HG03571 (cell line): ENCODE data around the gene LRSAM1.

Source experiments
- ATAC-seq: cut with Tn5 transposase; IDR thresholded peaks from one replicate; pipeline ENCODE4 v1.9.1; 2021; ENCODE audit not compliant: unreplicated experiment

The LRSAM1 gene

DNA sequence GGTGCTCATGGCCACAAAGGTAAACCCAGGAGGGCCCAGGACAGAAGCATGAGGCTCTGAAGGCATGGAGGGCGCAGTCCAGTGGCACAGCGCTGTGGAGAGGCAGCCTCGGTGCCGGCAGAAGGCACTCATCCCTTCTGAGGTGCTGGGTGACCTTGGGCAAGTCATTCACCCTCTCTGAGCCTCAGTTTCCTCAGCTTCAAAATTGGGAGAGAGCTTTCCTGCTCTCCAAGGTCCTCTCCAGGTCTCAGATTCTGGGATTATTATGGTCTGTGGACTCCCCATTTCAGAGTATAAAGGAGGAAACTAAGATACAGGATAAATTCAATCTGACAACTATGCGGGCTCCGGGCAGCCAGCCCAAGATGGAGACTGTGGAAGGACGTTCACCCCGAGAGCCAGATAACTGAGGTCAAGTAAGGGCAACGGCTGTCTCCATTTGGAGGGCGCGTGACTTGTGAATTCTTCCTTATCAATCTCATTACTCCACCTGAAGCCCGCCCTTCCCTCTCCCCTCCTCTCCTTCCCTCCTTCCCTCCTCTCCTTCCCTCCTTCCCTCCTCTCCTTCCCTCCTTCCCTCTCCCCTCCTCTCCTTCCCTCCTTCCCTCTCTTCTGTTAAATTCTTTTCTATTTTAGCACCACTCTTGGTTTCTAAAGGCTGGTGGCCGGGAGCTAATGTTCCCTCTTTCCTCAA lies 58.1 kb downstream of the LRSAM1 start:
- ATAC-seq, result no peak

DNA sequence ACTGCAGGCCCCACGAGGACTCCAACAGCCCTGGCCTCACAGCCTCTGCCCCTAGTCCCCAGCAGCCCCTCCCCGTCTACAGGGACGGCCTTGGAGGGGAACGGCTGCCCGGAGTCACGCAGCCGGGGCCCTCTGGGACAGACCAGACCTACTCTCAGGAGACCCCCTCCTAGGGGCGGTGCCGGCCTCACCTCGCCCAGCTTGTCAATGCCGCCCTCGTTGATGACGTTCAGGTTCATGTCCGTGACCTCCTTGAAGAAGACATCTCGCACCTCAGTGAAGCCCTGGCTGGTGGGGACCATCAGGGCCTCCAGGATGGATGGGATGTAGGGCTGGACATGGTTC lies 58.6 kb downstream of the LRSAM1 start:
- ATAC-seq, result no peak

DNA sequence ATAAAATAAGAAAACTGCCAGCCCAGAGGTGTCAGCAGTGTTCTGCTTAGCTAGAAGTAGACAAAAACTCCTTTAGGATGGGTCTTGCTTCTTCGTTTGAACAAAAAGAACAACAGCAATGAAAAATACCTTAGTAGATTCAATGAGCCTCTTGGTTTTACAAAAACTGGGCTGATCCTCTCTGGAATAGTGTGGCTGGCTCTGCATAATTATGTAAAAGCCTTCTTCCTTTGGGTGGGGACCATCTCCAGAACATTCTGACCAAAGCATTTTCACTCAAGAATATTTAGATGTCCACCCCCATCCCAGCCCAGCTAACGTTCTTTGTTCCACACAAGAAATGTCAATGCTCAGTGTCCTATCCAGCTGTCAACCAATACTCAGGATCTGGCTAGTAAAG lies 63.2 kb downstream of the LRSAM1 start:
- no peak for ATAC-seq

DNA sequence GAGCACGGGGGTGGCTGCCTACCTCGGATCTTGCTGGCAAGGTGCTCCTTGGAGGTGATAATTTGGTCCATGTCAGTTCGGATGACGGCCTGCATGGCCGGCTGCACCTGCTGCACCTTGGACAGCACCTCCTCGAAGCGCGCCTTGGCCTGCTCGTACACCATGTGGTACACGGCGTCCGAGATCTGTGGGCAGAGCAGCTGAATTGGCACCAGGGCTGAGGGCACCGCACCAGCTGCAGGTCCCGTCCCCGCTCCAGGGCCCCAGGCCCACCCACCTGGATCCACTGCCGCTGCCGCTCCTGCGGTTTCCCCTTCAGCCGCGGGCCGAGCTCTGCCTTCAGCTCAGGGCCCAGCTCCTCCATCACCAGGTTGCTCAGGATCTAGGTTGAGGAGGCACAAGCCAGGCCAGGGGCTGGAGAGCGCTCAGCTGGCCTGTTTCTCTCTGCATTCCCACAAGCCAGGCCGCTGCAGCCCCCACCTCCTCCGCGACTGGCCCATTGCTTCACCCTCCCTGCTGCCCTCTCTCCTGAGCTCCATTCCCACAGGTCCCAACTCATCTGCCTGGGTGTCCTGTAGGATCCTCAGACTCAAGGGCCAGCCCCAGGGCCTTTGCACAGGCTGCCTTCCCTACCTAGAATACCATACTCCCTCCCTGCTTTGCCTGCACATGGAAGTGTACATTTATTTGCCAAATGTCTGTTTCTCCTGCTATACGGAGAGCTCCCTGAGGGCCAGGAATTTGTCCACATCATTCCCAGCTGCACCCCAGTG lies 65.7 kb downstream of the LRSAM1 start:
- ATAC-seq, result no peak

DNA sequence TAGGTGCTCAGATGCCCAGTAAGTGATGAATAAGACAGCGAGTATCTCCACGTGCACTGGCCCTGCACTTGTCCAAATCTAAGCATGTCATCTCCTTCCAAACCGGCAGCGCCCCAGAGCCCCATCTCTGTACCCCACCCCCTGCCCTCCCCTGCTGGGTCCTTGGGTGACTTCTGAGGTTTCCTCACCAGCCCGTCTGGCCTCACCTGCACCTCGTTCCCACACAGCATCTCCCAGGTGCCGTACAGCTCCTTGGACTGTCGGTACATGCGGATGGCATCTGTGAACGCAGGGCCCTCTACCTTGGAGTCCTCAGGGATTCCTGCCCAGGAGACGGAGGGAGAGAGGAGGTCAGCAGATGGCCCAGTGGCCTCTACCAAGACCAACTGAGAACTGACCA lies 66.3 kb downstream of the LRSAM1 start:
- ATAC-seq, result no peak

DNA sequence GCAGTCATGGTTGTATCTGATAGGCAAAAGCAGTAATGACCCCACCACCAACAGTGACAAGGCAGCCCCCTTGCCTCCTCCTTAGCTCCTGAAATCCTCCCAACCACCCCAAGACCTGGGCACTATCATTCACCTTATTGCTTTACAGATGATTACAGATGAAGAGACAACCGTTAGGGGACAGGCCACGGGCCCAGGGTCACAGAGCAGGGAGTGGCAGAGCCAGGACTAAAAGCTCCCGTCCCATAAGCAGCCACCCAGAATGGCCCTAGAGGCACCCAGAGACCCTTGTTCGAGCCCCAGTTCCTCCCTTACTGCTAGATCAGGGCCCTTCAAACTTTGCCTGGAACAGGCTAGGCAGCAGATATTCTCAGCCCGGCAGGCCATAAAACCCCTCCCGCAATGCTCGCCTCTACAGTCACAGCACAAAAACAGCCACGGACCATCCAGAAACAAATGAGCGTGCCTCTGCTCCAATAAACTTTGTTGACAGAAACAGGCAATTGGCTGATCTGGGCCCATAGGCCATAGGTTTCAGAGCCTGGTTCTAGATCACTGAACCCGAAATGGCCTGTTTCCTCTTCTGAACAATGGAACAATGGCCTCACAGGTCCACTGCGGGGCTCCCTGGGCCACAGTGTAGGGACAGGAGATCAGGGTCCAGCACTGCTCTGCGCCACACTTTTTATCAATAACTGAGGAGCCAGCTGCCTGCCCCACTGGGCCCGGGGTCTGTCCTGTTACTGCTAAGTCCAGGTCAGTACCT lies 67.0 kb downstream of the LRSAM1 start:
- no peak for ATAC-seq

DNA sequence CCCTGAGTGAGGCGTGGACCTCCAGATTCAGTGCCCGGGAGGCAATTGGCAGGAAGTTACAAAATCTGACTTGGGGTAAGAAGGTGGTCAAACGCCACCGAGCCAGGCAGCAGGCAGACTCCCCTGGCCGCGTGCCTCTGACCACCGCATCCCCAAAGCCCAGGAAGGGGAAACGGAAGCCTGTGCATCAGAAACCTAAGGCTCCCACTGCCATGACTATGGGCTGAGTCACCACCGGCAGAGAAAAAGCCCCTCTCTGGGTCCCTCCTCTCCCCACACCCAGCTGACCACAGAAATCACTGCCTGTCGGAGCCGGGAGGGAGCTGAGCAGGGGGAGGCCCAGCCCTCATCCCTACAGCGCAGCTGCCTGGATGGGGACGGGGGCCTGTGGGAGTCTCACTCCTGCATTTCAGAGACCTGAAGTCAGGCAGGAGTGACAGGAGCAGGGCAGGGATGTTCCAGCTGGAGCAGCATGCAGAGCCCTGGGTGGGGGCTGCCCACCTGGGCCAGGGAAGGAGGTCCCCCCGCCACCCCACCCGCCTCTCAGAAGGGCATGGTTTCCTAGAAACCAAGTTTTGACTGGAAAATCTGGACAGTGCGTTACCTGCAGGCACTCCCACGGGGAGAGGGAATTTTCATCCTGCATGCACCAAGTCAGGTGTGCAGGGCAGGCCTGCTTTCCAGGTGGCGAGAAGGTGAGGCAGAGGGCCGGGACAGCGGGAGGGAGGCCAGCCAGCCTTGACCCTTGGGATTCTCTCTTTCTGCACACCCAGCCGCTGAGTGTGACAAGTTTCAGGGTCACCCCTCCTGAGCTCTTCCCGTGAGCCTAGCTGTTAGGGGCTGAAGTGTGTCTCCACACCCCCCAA lies 68.2 kb downstream of the LRSAM1 start:
- no peak for ATAC-seq

DNA sequence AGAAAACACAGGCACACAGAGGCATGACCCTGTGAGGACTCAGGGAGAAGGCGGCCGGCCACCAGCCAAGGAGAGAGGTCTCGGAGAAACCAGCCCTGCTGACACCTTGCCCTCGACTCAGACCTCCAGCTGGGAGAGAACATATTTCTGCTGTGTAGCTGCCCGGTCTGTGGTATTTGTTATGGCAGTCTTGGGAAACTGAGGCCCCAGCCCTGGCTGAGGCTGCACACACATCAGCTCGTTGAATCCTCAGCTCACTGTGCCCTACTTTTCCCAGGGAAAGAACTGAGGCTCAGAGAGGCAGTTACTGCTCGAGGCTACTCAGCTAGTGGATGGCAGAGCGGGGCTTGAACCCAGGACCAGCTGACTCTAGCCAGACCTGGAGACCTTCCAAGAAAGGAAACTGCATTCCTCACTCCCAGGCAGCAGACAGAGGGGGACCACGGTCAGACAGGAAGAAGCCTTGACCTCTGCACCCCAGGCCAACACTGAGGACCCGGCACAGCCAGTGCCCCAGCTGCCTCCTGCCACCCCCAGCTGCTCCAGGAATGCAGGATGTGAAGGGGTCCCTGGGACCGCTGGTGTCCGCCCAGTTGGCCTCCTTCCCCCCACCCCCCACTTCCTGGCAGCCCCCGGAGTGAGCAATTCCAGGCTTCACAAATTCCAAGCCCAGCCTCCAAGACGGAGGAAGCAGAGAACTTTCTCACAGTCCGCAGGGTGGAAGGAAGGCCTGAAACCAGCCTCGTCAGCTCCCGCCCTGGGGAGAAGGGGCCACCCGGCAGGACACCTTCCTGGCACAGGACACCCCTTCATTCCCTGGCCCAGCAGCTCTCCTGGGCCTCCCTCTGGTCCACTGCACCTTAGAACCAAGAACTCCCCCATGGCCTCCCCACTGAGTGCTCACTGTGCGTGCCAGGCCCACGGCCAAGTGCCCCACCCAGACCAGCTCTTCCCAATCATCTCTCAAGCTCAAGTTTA lies 69.9 kb downstream of the LRSAM1 start:
- ATAC-seq, result no peak

DNA sequence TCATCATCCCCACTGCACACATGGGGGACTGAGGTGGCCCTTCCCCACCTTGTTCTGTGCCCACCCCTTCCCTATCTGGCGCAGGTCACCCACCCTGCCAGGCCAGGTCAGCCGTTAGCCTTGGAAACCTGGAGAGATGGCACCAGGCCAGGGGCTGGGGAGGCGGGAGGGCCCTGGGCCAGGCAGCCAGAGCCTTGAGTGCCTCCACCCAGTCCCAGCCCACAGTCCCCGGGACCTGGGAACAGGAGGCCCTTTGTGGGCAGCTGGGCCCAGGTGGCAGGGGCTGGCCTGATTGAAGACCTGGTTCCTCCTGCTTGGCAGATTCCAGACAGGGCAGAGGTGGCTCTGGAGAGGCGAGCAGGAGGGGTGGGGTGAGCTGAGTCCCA lies 70.6 kb downstream of the LRSAM1 start:
- no peak for ATAC-seq

DNA sequence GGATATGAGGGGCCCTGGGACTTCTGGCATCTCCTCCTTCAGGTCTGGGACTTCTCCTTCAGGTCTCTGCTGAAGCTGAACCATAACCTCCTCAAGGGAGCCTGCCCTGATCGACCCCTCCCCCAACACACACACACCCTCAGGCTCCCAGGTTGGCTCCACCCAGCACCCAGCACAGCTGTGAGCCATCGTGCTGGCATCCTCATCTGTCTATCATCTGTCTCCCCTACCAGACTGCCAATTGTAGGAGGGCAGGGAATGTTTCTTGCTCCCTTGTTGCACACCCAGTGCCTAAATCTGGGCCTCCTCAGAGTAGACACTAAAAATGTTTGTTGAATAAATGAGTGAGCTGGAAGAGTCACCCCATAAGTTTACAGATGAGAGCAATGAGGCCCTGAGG lies 71.4 kb downstream of the LRSAM1 start:
- no peak for ATAC-seq

DNA sequence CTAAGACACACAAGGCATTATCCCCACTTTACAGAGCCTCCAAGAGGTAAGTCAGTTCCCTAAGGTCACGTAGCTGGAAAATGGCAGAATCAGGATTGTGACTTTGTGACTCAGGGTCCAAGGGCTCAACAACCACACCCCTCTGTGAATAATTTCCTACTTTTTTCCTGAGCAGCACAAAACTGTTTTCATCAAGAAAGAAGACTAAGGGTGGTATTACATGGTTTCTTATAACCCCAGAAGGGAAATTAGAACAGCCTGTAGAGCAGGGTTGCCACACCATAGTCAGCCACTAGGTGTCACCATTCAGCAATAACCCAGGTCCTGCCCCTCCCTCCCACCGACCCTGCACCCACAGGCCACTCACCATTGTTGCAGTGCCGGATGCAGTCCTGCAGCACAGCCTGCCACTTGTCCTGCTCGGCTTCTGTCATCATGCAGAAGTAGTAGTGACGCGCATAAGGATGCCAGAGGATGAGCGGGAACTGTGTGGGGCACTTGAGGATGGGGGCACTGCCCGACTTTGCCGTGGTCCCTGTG lies 72.1 kb downstream of the LRSAM1 start:
- ATAC-seq, result no peak

DNA sequence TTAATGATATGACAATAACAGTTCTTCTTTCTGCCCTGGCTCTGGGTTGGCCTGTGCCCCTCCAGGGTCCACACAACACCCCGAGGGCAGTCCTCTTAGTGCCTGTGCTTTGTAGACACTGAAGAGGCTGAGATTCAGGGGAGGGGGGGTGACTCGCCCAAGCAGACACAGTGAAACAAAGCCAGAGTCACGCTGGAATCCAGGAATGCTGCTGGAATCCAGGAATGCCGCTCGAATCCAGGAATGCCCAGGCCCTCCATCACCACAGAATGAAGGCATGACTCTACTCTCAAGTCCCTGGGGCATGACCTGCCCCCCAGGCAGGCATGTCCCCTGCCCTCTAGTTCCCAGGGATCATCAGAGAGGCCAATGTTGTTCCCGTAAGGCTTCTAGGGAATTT lies 73.1 kb downstream of the LRSAM1 start:
- no peak for ATAC-seq

DNA sequence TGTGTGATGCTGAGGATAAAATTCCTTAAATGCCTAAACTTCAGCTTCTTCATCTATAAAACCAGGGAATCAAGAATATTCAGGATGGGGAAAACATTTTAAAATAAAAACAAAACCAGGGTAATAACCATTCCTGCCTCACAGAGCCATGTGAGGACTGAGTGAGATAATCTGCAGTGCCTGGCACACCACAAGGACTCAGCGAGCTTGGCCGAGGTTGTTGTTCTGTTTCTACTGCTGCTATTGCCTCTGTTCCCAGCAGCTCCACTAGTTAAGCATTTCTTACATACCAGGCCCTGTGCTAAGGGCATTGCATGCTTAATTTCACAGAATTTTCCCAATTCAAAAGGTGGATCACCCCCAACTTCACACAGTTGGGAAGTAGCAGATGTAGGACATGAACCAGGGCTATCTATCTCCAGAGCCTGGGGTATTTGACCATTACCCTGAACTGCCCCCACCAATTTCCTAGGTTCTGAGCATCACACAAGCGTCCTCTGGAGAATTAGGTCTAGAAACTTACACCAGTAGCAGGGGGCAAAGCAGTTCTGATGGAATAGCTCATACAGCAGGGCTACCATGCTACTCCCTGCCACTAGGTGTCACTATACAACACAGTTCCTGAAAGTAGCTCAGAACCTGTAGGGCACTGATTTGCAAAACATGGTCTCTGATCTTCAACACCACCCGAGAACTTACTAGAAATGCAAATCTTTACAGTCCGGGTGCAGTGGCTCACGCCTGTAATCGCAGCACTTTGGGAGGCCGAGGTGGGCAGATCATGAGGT lies 74.3 kb downstream of the LRSAM1 start:
- ATAC-seq, result no peak

DNA sequence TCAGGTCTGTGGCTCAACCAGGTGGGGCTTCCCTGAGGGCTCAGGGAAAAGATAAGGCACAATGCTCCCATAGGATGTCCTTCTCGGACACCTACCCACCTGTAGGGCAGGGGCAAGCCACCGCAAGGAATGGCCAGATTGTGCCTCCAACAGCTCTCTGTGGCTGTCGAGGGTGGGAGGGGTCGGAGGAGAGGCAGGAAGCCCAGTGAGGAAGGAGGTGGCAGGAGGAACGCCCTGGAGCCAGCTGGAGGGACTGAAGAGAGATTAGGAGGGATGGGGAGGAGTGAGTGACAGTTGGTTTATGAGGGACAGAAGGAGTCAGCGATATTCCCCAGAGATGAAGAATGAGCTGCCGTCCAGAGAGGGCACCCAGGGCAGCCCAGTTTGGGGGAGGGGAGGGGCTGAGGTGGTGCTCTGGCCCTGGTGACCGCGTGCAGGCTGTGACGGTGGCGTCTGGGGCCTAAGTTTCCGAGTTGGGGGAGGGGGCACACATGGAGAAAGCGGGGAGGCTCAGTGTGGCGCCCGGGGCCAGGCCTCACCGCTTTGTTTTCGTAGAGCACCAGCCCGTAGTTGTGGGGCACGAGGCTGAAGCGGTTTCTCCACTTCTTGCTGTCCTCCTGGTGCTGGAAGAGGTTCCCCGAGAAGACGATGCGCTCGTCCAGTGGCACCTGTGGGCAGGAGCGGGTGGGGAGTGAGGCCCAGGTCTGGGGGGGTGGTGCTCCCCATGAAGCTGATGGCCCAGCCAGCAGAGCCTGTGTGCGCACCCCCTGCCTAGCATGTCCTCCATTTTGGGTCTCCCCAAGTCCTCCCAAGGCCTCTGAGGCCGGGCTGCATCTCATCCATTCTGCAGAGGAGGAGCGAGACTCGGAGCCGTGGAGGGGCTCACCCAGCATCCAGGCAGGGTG lies 75.6 kb downstream of the LRSAM1 start:
- no peak for ATAC-seq

DNA sequence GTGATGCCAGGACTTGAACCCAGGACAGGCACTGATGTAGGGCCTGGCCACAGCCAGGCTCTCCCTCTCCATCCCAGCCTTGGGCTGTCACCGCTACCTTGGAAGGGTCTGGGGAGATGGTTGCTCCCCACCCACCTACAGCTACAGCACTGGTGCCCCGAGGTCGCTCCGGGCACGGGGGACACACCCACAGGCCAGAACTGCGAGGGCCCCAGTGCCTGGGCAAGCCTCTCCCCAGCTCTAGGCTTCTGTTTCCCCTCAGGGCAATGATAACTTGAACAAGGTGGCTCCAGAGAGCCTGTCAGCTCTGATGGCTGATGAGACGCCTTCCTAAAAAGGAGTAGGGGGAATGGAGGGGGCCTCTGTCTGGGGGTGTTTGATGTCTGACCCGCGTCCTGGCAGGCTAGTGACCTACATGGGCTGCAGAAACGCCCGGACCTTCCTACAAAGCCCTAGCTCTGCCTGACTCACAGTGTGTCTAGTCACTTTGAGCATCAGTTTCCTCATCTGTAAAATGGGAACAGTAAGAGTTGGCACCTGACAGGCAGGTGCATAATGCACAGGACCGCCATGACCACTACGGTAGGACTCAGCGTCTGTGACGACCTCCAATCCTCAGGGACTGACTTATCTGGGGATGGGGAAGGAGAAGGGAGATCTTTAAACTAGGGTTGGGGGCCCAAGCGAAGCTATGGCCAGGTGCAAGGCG lies 76.4 kb downstream of the LRSAM1 start:
- no peak for ATAC-seq

DNA sequence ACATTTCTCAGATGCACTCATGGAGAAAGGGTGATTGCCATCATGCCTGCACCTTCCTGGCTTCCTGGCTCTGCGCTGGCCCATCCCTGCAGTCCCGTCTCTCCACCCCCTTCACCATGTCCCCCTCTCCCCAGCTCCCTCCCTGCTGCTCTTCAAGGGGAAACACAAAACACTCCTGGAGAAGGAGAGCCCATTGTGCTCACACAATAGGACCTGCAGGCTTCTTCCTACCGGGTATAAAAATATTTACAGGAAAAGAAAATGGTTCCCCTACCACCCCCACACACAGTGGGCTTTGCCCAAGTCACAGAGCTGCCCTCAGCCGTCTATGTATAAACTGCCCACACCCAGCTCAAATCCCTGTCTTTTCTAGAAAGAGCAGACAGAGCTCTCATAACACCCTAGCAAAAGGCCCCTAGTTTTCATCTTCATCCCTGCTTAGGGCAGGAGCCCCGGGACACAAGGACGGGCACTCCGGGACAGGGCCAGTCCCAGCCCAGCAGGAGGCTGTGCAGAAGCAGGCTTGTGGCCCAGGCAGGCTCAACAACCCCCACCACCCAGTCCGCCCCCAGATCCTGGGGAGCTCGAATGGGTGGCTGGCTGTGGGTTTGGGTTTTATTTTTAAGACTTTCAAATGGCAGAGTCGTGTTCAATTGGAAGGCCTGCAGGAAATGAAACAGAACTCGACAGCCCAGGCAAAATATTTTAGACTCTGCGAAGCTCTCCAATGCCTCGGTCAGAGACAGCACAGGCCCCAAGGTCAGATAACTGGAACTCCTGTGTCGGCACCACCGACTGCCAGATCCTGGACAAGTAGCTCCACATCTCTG lies 77.3 kb downstream of the LRSAM1 start:
- ATAC-seq, result no peak
